ENCODE results near the gene TAX1BP3. TPM values are rescaled to one million over a fixed set of nuclear protein-coding genes. Genes with fewer than 3 reads are reported as not detected.

Gene TAX1BP3
- total RNA-seq, 4 donors from 2014 or later, result 44.7 to 98.7 (median 74.0) TPM

GRCh38 chr17:3635474-3636153 lies 32.8 kb downstream of the TAX1BP3 start:
- Histone ChIP-seq H3K27ac (peak overlapping the region; percentile 53 to 96), H3K9me3 (no peaks in the 10 kb centered on the region), H3K27me3 (no peaks in the 10 kb centered on the region), H3K36me3 (no peaks in the 10 kb centered on the region), H3K4me3 (peak overlapping the region; percentile 73 to 85), H3K4me1 (no peaks in the 10 kb centered on the region)
- intact Hi-C loops (cut with DNase I; ENCODE audit: low total_unique reads), result no loop called here
- no peak for DNase-seq
- no peak for TF ChIP-seq POLR2A (IDR thresholded peaks at IDR 0.05)
- TF ChIP-seq, protein P1, sequence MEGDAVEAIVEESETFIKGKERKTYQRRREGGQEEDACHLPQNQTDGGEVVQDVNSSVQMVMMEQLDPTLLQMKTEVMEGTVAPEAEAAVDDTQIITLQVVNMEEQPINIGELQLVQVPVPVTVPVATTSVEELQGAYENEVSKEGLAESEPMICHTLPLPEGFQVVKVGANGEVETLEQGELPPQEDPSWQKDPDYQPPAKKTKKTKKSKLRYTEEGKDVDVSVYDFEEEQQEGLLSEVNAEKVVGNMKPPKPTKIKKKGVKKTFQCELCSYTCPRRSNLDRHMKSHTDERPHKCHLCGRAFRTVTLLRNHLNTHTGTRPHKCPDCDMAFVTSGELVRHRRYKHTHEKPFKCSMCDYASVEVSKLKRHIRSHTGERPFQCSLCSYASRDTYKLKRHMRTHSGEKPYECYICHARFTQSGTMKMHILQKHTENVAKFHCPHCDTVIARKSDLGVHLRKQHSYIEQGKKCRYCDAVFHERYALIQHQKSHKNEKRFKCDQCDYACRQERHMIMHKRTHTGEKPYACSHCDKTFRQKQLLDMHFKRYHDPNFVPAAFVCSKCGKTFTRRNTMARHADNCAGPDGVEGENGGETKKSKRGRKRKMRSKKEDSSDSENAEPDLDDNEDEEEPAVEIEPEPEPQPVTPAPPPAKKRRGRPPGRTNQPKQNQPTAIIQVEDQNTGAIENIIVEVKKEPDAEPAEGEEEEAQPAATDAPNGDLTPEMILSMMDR (IDR thresholded peaks at IDR 0.05), result no peak

GRCh38 chr17:3632287-3632686 lies 36.1 kb downstream of the TAX1BP3 start:
- Histone ChIP-seq H3K36me3 (no peaks in the 10 kb centered on the region), H3K9me3 (no peaks in the 10 kb centered on the region), H3K27me3 (no peaks in the 10 kb centered on the region), H3K4me1 (no peaks in the 10 kb centered on the region), H3K4me3 (no peak overlapping the region), H3K27ac (no peak overlapping the region)
- no peak for DNase-seq
- no peak for TF ChIP-seq POLR2A (IDR thresholded peaks at IDR 0.05)
- TF ChIP-seq, protein P1 (IDR thresholded peaks at IDR 0.05), result no peak
- intact Hi-C loops (cut with DNase I; ENCODE audit: low total_unique reads), result no loop called here

- no peaks in the 10 kb centered on the region for H3K9me3 ChIP-seq
- intact Hi-C loops (cut with DNase I; ENCODE audit: low total_unique reads), result no loop called here
- no peaks in the 10 kb centered on the region for H3K4me1 ChIP-seq
- no peaks in the 10 kb centered on the region for H3K27me3 ChIP-seq
- H3K27ac ChIP-seq, result no peak overlapping the region
- no peak overlapping the region for H3K4me3 ChIP-seq
- TF ChIP-seq POLR2A (IDR thresholded peaks at IDR 0.05), result no peak
- TF ChIP-seq, protein P1 (IDR thresholded peaks at IDR 0.05), result no peak
- no peaks in the 10 kb centered on the region for H3K36me3 ChIP-seq
- no peak for DNase-seq
Measured at GRCh38 chr17:3630781-3631180, 37.6 kb downstream of the TAX1BP3 start.

DNA sequence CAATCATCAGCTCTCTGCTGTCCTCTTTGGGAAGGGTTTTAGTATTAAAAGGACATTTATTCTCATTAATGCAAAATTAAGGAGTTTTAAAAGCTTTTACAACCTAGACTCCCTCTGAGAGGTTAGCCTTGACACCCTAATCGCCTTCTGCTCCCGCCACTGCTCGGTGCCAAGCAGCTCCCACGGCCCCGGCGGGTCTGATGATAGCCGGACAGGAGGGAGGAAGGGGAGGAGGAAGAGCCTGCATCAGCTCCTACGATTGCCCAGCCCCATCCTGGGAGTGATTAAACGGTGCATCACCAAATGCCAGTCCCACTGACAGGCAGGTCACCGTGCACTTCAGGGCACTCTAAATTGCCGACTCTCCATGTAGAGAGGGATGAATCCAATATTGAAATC lies 40.6 kb downstream of the TAX1BP3 start:
- no peak overlapping the region for H3K4me3 ChIP-seq
- no peak for DNase-seq
- no peaks in the 10 kb centered on the region for H3K4me1 ChIP-seq
- H3K27me3 ChIP-seq, result no peaks in the 10 kb centered on the region
- H3K36me3 ChIP-seq, result no peaks in the 10 kb centered on the region
- intact Hi-C loops (cut with DNase I; ENCODE audit: low total_unique reads), result no loop called here
- no peak overlapping the region for H3K27ac ChIP-seq
- TF ChIP-seq, protein P1 (IDR thresholded peaks at IDR 0.05), result no peak
- no peak for TF ChIP-seq POLR2A (IDR thresholded peaks at IDR 0.05)
- no peaks in the 10 kb centered on the region for H3K9me3 ChIP-seq

DNA sequence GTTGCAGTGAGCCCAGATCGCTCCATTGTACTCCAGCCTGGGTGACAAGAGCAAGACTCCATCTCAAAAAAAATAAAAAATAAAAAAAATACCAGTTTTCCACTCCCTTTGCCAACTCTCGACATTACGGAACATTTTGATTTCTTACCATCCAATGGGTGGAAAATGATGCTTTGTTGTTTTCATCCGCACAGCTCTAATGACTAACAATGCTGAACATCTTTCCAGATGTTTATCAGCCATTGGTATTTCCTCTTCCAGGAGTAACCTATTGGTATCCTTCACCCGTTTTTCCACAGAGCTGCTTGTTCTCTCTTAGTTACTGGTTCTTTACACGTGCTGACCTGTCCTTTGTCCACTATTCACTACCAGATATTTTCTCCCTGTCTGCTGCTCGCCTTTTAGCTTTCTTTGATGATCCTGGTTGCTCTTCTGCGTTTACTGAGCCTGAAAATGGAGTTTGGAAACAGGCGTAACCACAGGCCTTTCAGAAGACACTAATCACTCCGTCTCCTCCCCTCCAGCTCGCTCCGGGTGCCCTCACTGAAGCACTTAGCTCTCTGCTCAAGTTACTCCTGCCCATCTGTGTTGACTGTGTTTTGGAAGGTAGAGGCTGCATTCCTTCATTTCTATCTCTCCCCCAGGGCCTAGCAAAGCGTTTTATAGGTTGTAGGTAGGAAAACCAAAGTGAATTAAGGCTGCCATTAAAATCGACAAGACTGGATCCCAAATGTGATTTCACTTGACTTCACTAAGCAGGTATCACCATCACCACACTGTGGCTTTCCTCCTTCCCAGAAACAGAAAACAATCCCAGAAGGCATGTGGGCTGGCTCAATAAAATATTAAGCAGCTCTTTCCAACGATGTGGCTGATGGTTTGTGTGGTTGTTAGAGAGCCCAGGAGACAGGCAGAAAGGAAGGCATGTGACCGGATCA lies 41.3 kb downstream of the TAX1BP3 start:
- no peaks in the 10 kb centered on the region for H3K9me3 ChIP-seq
- no peak for DNase-seq
- no peak for TF ChIP-seq POLR2A (IDR thresholded peaks at IDR 0.05)
- TF ChIP-seq, protein P1 (IDR thresholded peaks at IDR 0.05), result no peak
- H3K27me3 ChIP-seq, result no peaks in the 10 kb centered on the region
- no peaks in the 10 kb centered on the region for H3K4me1 ChIP-seq
- no peaks in the 10 kb centered on the region for H3K36me3 ChIP-seq
- no peak overlapping the region for H3K4me3 ChIP-seq
- no peak overlapping the region for H3K27ac ChIP-seq
- intact Hi-C loops (cut with DNase I; ENCODE audit: low total_unique reads), result no loop called here
